Gastrocnemius medialis (tissue), 4 donors: ENCODE measurements around the gene CLK1.
A peak's percentile ranks its signal among the peaks of the same experiment; 100 is the strongest.

Experiments used
- POLR2A ChIP-seq, 2 donors: fragments of 450-650 bp; IDR thresholded peaks; one replicate each; pipeline ENCODE4 v1.6.1; 2017; ENCODE audit warnings: antibody characterized with exemption in 2 of 2, mild to moderate bottlenecking in 2 of 2, moderate library complexity in 2 of 2
- TF ChIP-seq, protein P1 (sequence below), 5 experiments: fragments of 450-650 bp in 3 of 5; fragments of 200-600 bp in 2 of 5; sonication (generic) in 2 of 5; IDR thresholded peaks in 4 of 5; conservative IDR thresholded peaks in 1 of 5; 1 replicate in 4 of 5; 2 replicates in 1 of 5; pipeline ENCODE4 v1.5.1; 2016 to 2019; ENCODE audit warnings: antibody characterized with exemption in 5 of 5, mild to moderate bottlenecking in 3 of 5, moderate library complexity in 3 of 5

DNA sequence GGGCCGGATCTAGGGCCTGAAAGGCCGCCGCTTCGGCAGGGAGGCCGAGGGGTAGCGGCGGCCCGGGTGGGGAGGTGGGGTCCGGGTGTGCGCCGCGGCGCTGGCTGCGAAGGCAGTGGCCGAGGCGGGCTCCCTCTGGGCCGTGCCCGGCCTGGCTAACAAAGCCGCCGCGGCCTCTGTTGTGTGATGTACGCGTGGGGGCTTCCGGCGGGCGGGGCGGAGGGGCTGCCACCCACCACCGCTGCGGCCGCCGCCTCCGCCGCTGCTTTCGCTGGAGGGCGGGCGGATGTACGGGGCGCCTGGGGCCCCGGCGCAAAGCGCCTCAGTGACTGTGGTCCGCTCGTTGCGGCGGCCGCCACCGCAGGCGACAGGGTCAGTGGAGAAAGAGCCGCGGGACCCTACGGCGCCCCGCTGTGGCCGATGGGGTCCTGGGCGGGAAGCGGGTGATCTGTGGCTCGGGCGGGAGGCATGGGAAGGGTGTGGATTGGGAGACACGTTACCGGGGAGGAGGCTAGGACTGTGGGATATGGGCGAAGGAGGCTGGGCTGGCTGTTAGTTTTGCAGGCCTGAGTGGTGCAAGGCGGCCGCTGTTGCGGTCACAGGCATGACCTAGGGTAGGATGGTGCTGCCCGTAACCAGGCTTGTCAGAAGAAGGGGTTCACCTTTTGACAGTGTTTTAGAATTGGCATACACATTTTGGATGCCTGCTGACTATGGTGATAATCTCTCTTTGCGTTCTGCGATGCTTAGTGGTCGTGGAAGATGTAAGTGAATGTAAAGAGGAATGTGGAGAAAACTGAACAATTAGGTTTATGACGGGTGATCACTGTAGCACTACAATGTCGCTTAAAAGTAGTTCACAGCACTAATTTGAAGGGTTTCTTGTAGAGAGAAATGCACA lies 52.1 kb downstream of the CLK1 start:
- TF ChIP-seq, protein P1, sequence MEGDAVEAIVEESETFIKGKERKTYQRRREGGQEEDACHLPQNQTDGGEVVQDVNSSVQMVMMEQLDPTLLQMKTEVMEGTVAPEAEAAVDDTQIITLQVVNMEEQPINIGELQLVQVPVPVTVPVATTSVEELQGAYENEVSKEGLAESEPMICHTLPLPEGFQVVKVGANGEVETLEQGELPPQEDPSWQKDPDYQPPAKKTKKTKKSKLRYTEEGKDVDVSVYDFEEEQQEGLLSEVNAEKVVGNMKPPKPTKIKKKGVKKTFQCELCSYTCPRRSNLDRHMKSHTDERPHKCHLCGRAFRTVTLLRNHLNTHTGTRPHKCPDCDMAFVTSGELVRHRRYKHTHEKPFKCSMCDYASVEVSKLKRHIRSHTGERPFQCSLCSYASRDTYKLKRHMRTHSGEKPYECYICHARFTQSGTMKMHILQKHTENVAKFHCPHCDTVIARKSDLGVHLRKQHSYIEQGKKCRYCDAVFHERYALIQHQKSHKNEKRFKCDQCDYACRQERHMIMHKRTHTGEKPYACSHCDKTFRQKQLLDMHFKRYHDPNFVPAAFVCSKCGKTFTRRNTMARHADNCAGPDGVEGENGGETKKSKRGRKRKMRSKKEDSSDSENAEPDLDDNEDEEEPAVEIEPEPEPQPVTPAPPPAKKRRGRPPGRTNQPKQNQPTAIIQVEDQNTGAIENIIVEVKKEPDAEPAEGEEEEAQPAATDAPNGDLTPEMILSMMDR (IDR thresholded peaks at IDR 0.05 in 4 of 5, conservative IDR thresholded peaks at IDR 0.05 in 1 of 5) = peak; percentile 41 to 74 (median 66)
- no peak for TF ChIP-seq POLR2A (IDR thresholded peaks at IDR 0.05)
